Subcutaneous adipose tissue (tissue), 4 donors: ENCODE data around the gene B3GNT3. TPM values are rescaled to one million over a fixed set of nuclear protein-coding genes. Genes with fewer than 3 reads are reported as not detected.

Experiments
- CTCF ChIP-seq: fragments of 450-650 bp; IDR thresholded peaks from one replicate; pipeline ENCODE4 v1.5.1; 2016; ENCODE audit warnings: low read depth, mild to moderate bottlenecking, control low read depth, antibody characterized with exemption, moderate library complexity
- total RNA-seq, 4 donors: library from RNA; depleted of rRNA; stranded (reverse); fragments of >200 nt; gene quantifications; one replicate each; pipeline ENCODE4 v1.1.0, GENCODE V29; 2016

Gene B3GNT3
- total RNA-seq, 4 donors from 2014 or later: 1.1 TPM; not detected in 3

- TF ChIP-seq CTCF: no peak
Observed at GRCh38 chr19:17824339-17824738, 29.4 kb downstream of the B3GNT3 start.

GRCh38 chr19:17826508-17827056 lies 31.6 kb downstream of the B3GNT3 start:
- no peak for TF ChIP-seq CTCF

GRCh38 chr19:17829855-17830566 lies 35.1 kb downstream of the B3GNT3 start:
- no peak for TF ChIP-seq CTCF

- no peak for TF ChIP-seq CTCF
Observed at GRCh38 chr19:17830567-17831418, 35.9 kb downstream of the B3GNT3 start.

- no peak for TF ChIP-seq CTCF
Observed at GRCh38 chr19:17831419-17831888, 36.5 kb downstream of the B3GNT3 start.

GRCh38 chr19:17832443-17833208 lies 37.7 kb downstream of the B3GNT3 start:
- no peak for TF ChIP-seq CTCF
